Stimulated activated naive CD8-positive, alpha-beta T cell treated with anti-CD3 and anti-CD28 coated beads, Interleukin-15, Interleukin-2, amounts not matched to agents 100 ng/mL and 50 ng/mL, for 24 hours (primary cell): ENCODE results near the gene STIP1.

ENCODE experiments used
- H3K27ac Mint-ChIP-seq: one replicate; pipeline ENCODE4 v1.8.0; 2021; ENCODE audit warnings: mild to moderate bottlenecking, mixed read lengths
- H3K27me3 Mint-ChIP-seq: one replicate; pipeline ENCODE4 v1.8.0; 2021; ENCODE audit warnings: mixed read lengths
- H3K36me3 Mint-ChIP-seq: one replicate; pipeline ENCODE4 v1.8.0; 2021; ENCODE audit warnings: low read depth, mixed read lengths
- H3K4me1 Mint-ChIP-seq: one replicate; pipeline ENCODE4 v1.8.0; 2021; ENCODE audit warnings: low read depth, mixed read lengths
- H3K4me3 Mint-ChIP-seq: one replicate; pipeline ENCODE4 v1.8.0; 2021; ENCODE audit warnings: mild to moderate bottlenecking, mixed read lengths
- H3K9me3 Mint-ChIP-seq: one replicate; pipeline ENCODE4 v1.8.0; 2021; ENCODE audit warnings: mixed read lengths

Gene STIP1

GRCh38 chr11:64231546-64231945, 45.6 kb downstream of the STIP1 start:
- Mint-ChIP-seq H3K36me3 (no peaks in the 10 kb centered on the region), H3K9me3 (no peaks in the 10 kb centered on the region), H3K27me3 (no peaks in the 10 kb centered on the region), H3K4me1 (peaks cover 59% of the 10 kb centered on the region), H3K27ac (peak overlapping the region; percentile 21), H3K4me3 (peak overlapping the region; percentile 86)

GRCh38 chr11:64232182-64232966, 46.4 kb downstream of the STIP1 start:
- Mint-ChIP-seq H3K27ac (no peak overlapping the region), H3K4me1 (peaks cover 56% of the 10 kb centered on the region), H3K36me3 (no peaks in the 10 kb centered on the region), H3K4me3 (peak overlapping the region; percentile 86), H3K27me3 (no peaks in the 10 kb centered on the region), H3K9me3 (no peaks in the 10 kb centered on the region)

GRCh38 chr11:64232967-64233315, 47.0 kb downstream of the STIP1 start:
- Mint-ChIP-seq H3K27me3 (no peaks in the 10 kb centered on the region), H3K36me3 (no peaks in the 10 kb centered on the region), H3K4me1 (peaks cover 50% of the 10 kb centered on the region), H3K27ac (no peak overlapping the region), H3K9me3 (no peaks in the 10 kb centered on the region), H3K4me3 (peak overlapping the region; percentile 38)

GRCh38 chr11:64233913-64234586, 48.1 kb downstream of the STIP1 start, which contains the start of gene VEGFB:
TSS of gene VEGFB (plus strand) at chr11:64234584. CDS start at chr11:64234834, 250 bp downstream.
- peak within 1 kb of the TSS; percentile 84 for H3K27ac Mint-ChIP-seq
- H3K4me3 Mint-ChIP-seq = peak within 1 kb of the TSS; percentile 87
- H3K27me3 Mint-ChIP-seq = no peaks in the 10 kb centered on the region
- no peaks in the 10 kb centered on the region for H3K9me3 Mint-ChIP-seq
- H3K4me1 Mint-ChIP-seq = peaks cover 43% of the 10 kb centered on the region
- no peaks in the 10 kb centered on the region for H3K36me3 Mint-ChIP-seq

GRCh38 chr11:64234647-64235379, 48.8 kb downstream of the STIP1 start:
- Mint-ChIP-seq H3K4me1 (peaks cover 41% of the 10 kb centered on the region), H3K9me3 (no peaks in the 10 kb centered on the region), H3K27ac (peak overlapping the region; percentile 84), H3K36me3 (no peaks in the 10 kb centered on the region), H3K27me3 (no peaks in the 10 kb centered on the region), H3K4me3 (peak overlapping the region; percentile 87)

- peaks cover 44% of the 10 kb centered on the region for H3K4me1 Mint-ChIP-seq
- H3K9me3 Mint-ChIP-seq = no peaks in the 10 kb centered on the region
- H3K27me3 Mint-ChIP-seq = no peaks in the 10 kb centered on the region
- H3K4me3 Mint-ChIP-seq = peak overlapping the region; percentile 87
- peak overlapping the region; percentile 84 for H3K27ac Mint-ChIP-seq
- no peaks in the 10 kb centered on the region for H3K36me3 Mint-ChIP-seq
These were observed 49.6 kb downstream of the STIP1 start for GRCh38 chr11:64235437-64236161.

GRCh38 chr11:64237484-64237951, 51.5 kb downstream of the STIP1 start:
- Mint-ChIP-seq H3K4me1 (peaks cover 32% of the 10 kb centered on the region), H3K9me3 (no peaks in the 10 kb centered on the region), H3K4me3 (no peak overlapping the region), H3K36me3 (no peaks in the 10 kb centered on the region), H3K27me3 (no peaks in the 10 kb centered on the region), H3K27ac (no peak overlapping the region)

GRCh38 chr11:64238076-64238475, 52.1 kb downstream of the STIP1 start:
- Mint-ChIP-seq H3K36me3 (peaks cover under 1% of the 10 kb centered on the region), H3K4me3 (no peak overlapping the region), H3K27ac (peak overlapping the region; percentile 41), H3K4me1 (peaks cover 33% of the 10 kb centered on the region), H3K9me3 (no peaks in the 10 kb centered on the region), H3K27me3 (no peaks in the 10 kb centered on the region)

- no peak overlapping the region for H3K4me3 Mint-ChIP-seq
- peaks cover 38% of the 10 kb centered on the region for H3K4me1 Mint-ChIP-seq
- H3K27me3 Mint-ChIP-seq = no peaks in the 10 kb centered on the region
- no peaks in the 10 kb centered on the region for H3K9me3 Mint-ChIP-seq
- H3K27ac Mint-ChIP-seq = peak overlapping the region; percentile 58
- peaks cover 10% of the 10 kb centered on the region for H3K36me3 Mint-ChIP-seq
These were observed 53.0 kb downstream of the STIP1 start for GRCh38 chr11:64238999-64239398.

GRCh38 chr11:64239662-64240434, 53.9 kb downstream of the STIP1 start:
- Mint-ChIP-seq H3K36me3 (peaks cover 13% of the 10 kb centered on the region), H3K4me3 (peak overlapping the region; percentile 93), H3K27ac (peak overlapping the region; percentile 97), H3K4me1 (peaks cover 41% of the 10 kb centered on the region), H3K27me3 (no peaks in the 10 kb centered on the region), H3K9me3 (no peaks in the 10 kb centered on the region)

GRCh38 chr11:64240435-64241240, 54.7 kb downstream of the STIP1 start, which contains the start of gene FKBP2:
TSS of gene FKBP2 (plus strand) at chr11:64241095. CDS start at chr11:64242388, 1,293 bp downstream.
- Mint-ChIP-seq H3K4me3 (peak within 1 kb of the TSS; percentile 93), H3K27ac (peak within 1 kb of the TSS; percentile 97), H3K27me3 (no peaks in the 10 kb centered on the region), H3K36me3 (peaks cover 13% of the 10 kb centered on the region), H3K4me1 (peaks cover 34% of the 10 kb centered on the region), H3K9me3 (no peaks in the 10 kb centered on the region)

GRCh38 chr11:64241241-64241490, 55.2 kb downstream of the STIP1 start:
- peak overlapping the region; percentile 93 for H3K4me3 Mint-ChIP-seq
- peaks cover 34% of the 10 kb centered on the region for H3K4me1 Mint-ChIP-seq
- H3K27me3 Mint-ChIP-seq = no peaks in the 10 kb centered on the region

More at GRCh38 chr11:64241241-64241490, 55.2 kb downstream of the STIP1 start:
- peaks cover 13% of the 10 kb centered on the region for H3K36me3 Mint-ChIP-seq
- H3K27ac Mint-ChIP-seq = peak overlapping the region; percentile 97
- H3K9me3 Mint-ChIP-seq = no peaks in the 10 kb centered on the region
